T-cell (primary cell): Measurements from ENCODE around the gene NTHL1. TPM values are rescaled to one million over a fixed set of nuclear protein-coding genes. Genes with fewer than 3 reads are reported as not detected.

ENCODE experiments used
- ATAC-seq, 4 experiments: fragments of 200-7000 bp in 3 of 4; fragments of 150-1000 bp in 1 of 4; cut with Tn5 transposase; replicated peaks in 1 of 4; 1 replicate in 3 of 4; 2 replicates in 1 of 4; pipeline ENCODE4 v1.10.0; 2021; ENCODE audit warnings: moderate library complexity in 3 of 4, mild to moderate bottlenecking in 2 of 4, moderate number of reproducible peaks in 1 of 4
- CTCF ChIA-PET, 2 donors: fragments of 300-600 bp; sonication (Branson Sonifier 250); formaldehyde crosslinking; loops; one replicate each; lab custom pipeline; 2022; ENCODE audit warnings: antibody characterized with exemption in 2 of 2; lab: Charles Lee
- POLR2A ChIA-PET, 2 donors: fragments of 300-600 bp; sonication (Branson Sonifier 250); formaldehyde crosslinking; loops; one replicate each; lab custom pipeline; 2022; ENCODE audit warnings: antibody characterized with exemption in 2 of 2; lab: Charles Lee
- DNase-seq, 35 experiments: peaks; one replicate each; pipeline versions ENCODE4 v3.0.0 to v3.0.0-alpha.2; 2013 to 2023
- H3K27ac ChIP-seq: one replicate; pipeline ENCODE4 v1.5.1; 2013; ENCODE audit warnings: low read length
- H3K27me3 ChIP-seq, 2 experiments: replicated peaks in 1 of 2; 1 replicate in 1 of 2; 2 replicates in 1 of 2; pipeline versions ENCODE4 v1.6.1 to v1.7.0; 2013; ENCODE audit warnings: low read length in 1 of 2, mixed read lengths in 1 of 2; ENCODE audit not compliant: control insufficient read depth in 2 of 2, insufficient read depth in 2 of 2; ENCODE audit errors: extremely low read depth in 1 of 2
- H3K36me3 ChIP-seq, 2 donors: 1 replicate in 1 of 2; 2 replicates in 1 of 2; pipeline versions ENCODE4 v1.6.1 to v1.7.0; 2013; ENCODE audit warnings: low read length in 1 of 2; ENCODE audit not compliant: control insufficient read depth in 2 of 2, insufficient read depth in 1 of 2; ENCODE audit errors: extremely low read depth in 1 of 2
- H3K4me1 ChIP-seq, 2 experiments: 1 replicate in 1 of 2; 2 replicates in 1 of 2; pipeline versions ENCODE4 v1.6.1 to v1.7.0; 2013; ENCODE audit warnings: low read length in 2 of 2, mixed read lengths in 1 of 2; ENCODE audit not compliant: insufficient read depth in 2 of 2, control insufficient read depth in 1 of 2; ENCODE audit errors: extremely low read depth in 1 of 2
- H3K4me3 ChIP-seq, 2 donors: 1 replicate in 1 of 2; 2 replicates in 1 of 2; pipeline versions ENCODE4 v1.5.1 to v1.7.0; 2013; ENCODE audit warnings: mild to moderate bottlenecking in 2 of 2, low read length in 1 of 2, moderate library complexity in 1 of 2; ENCODE audit not compliant: control insufficient read depth in 1 of 2; ENCODE audit errors: extremely low read depth in 1 of 2
- H3K9me3 ChIP-seq: 2 replicates; pipeline ENCODE4 v1.7.0; 2013
- H3K27ac Mint-ChIP-seq, 2 donors: one replicate each; pipeline ENCODE4 v1.8.0; 2020 to 2021; ENCODE audit warnings: mild to moderate bottlenecking in 2 of 2, mixed read lengths in 2 of 2
- H3K27me3 Mint-ChIP-seq, 2 donors: one replicate each; pipeline ENCODE4 v1.8.0; 2021 to 2022; ENCODE audit warnings: mixed read lengths in 2 of 2
- H3K36me3 Mint-ChIP-seq: one replicate; pipeline ENCODE4 v1.8.0; 2021; ENCODE audit warnings: mixed read lengths
- H3K4me1 Mint-ChIP-seq, 3 donors: one replicate each; pipeline ENCODE4 v1.8.0; 2020 to 2022; ENCODE audit warnings: mixed read lengths in 3 of 3, mild to moderate bottlenecking in 1 of 3
- H3K4me3 Mint-ChIP-seq, 3 donors: one replicate each; pipeline ENCODE4 v1.8.0; 2020 to 2022; ENCODE audit warnings: mild to moderate bottlenecking in 3 of 3, mixed read lengths in 3 of 3, moderate library complexity in 3 of 3
- H3K9me3 Mint-ChIP-seq, 3 donors: one replicate each; pipeline ENCODE4 v1.8.0; 2020 to 2022; ENCODE audit warnings: mixed read lengths in 3 of 3
- WGBS: methylation state at CpG from one replicate; pipeline ENCODE4 v1.1.5; 2013; ENCODE audit warnings: missing lambda C conversion rate; ENCODE audit not compliant: insufficient coverage; 5-methylcytosine and 5-hydroxymethylcytosine counted together
- total RNA-seq, 35 experiments: library from RNA in 6 of 35; stranded (reverse) in 6 of 35; fragments of 120-200 nt in 1 of 35; gene quantifications; one replicate each; pipeline versions ENCODE4 v1.2.1 to v1.2.4 and lab custom pipeline; 2013 to 2026

The NTHL1 gene
- total RNA-seq, 5 donors from 2014 or later (not counting 1 experiment from before 2014, with no cell fraction given), result 5.8 to 24.1 (median 18.3) TPM

GRCh38 chr16:2079311-2079800 lies 31.7 kb upstream of the NTHL1 start:
- ATAC-seq, result no peak
- Mint-ChIP-seq H3K9me3 (no peaks in the 10 kb centered on the region), H3K4me1 (no peaks in the 10 kb centered on the region), H3K27ac (no peak overlapping the region), H3K27me3 (no peaks in the 10 kb centered on the region), H3K4me3 (no peak overlapping the region), H3K36me3 (peaks cover 9% of the 10 kb centered on the region)
- Histone ChIP-seq H3K4me3 (no peak overlapping the region), H3K27me3 (no peaks in the 10 kb centered on the region), H3K36me3 (peaks cover 18 to 53% of the 10 kb centered on the region in 2 donors), H3K9me3 (no peaks in the 10 kb centered on the region), H3K27ac (no peak overlapping the region), H3K4me1 (no peaks in the 10 kb centered on the region)
- no peak for DNase-seq
- 97% methylated on average over 25 of the region's 30 CpGs for WGBS
- POLR2A ChIA-PET, result no interaction called here
- CTCF ChIA-PET, result no interaction called here

- Histone ChIP-seq H3K36me3 (peaks cover 24 to 56% of the 10 kb centered on the region in 2 donors), H3K4me3 (no peak overlapping the region), H3K9me3 (no peaks in the 10 kb centered on the region), H3K27ac (no peak overlapping the region), H3K27me3 (no peaks in the 10 kb centered on the region), H3K4me1 (no peaks in the 10 kb centered on the region)
- Mint-ChIP-seq H3K4me3 (no peak overlapping the region), H3K27ac (no peak overlapping the region), H3K27me3 (no peaks in the 10 kb centered on the region), H3K36me3 (peaks cover 9% of the 10 kb centered on the region), H3K4me1 (no peaks in the 10 kb centered on the region), H3K9me3 (no peaks in the 10 kb centered on the region)
- WGBS, result 96% methylated on average over 23 of the region's 23 CpGs
- POLR2A ChIA-PET, result no interaction called here
- DNase-seq, result no peak
- ATAC-seq, result no peak
- CTCF ChIA-PET, result no interaction called here
These were observed 31.1 kb upstream of the NTHL1 start for GRCh38 chr16:2078691-2079090.

- H3K27ac Mint-ChIP-seq, result no peak overlapping the region
- Histone ChIP-seq H3K9me3 (no peaks in the 10 kb centered on the region), H3K27ac (no peak overlapping the region), H3K27me3 (no peaks in the 10 kb centered on the region), H3K36me3 (peaks cover 30 to 62% of the 10 kb centered on the region in 2 donors), H3K4me3 (no peak overlapping the region), H3K4me1 (no peaks in the 10 kb centered on the region)
- CTCF ChIA-PET, result no interaction called here
- peaks cover 12% of the 10 kb centered on the region for H3K36me3 Mint-ChIP-seq
- POLR2A ChIA-PET, result interaction anchor here in 1 of 2 donors (0.6 kb wide), 1 partner anchor 177 kb away, joined by 6 read pairs; no protein-coding TSS in a partner anchor
- no CpG with 5 or more reads among the region's 7 CpGs for WGBS
- H3K4me1 Mint-ChIP-seq, result no peaks in the 10 kb centered on the region
- H3K4me3 Mint-ChIP-seq, result no peak overlapping the region
- no peak for ATAC-seq
- no peaks in the 10 kb centered on the region for H3K27me3 Mint-ChIP-seq
- H3K9me3 Mint-ChIP-seq, result no peaks in the 10 kb centered on the region
- DNase-seq, result no peak
These were observed 30.5 kb upstream of the NTHL1 start for GRCh38 chr16:2078096-2078495.

- Mint-ChIP-seq H3K9me3 (no peaks in the 10 kb centered on the region), H3K27ac (no peak overlapping the region), H3K4me3 (no peak overlapping the region), H3K4me1 (no peaks in the 10 kb centered on the region), H3K27me3 (no peaks in the 10 kb centered on the region), H3K36me3 (peaks cover 11% of the 10 kb centered on the region)
- Histone ChIP-seq H3K27ac (no peak overlapping the region), H3K4me3 (no peak overlapping the region), H3K27me3 (no peaks in the 10 kb centered on the region), H3K9me3 (no peaks in the 10 kb centered on the region), H3K36me3 (peaks cover 31 to 63% of the 10 kb centered on the region in 2 donors), H3K4me1 (no peaks in the 10 kb centered on the region)
- CTCF ChIA-PET, result no interaction called here
- DNase-seq (no peak), ATAC-seq (no peak)
- 94% methylated on average over 17 of the region's 21 CpGs for WGBS
- POLR2A ChIA-PET, result interaction anchor here in 1 of 2 donors (0.6 kb wide), 1 partner anchor 177 kb away, joined by 6 read pairs; no protein-coding TSS in a partner anchor
These were observed 30.1 kb upstream of the NTHL1 start for GRCh38 chr16:2077696-2078095.

- DNase-seq (no peak), ATAC-seq (no peak)
- no peaks in the 10 kb centered on the region for H3K4me1 ChIP-seq
- H3K4me3 Mint-ChIP-seq, result no peak overlapping the region
- no peaks in the 10 kb centered on the region for H3K27me3 Mint-ChIP-seq
- no peak overlapping the region for H3K4me3 ChIP-seq
- H3K9me3 ChIP-seq, result no peaks in the 10 kb centered on the region
- no peak overlapping the region for H3K27ac ChIP-seq
- POLR2A ChIA-PET, result no interaction called here
- no peaks in the 10 kb centered on the region for H3K27me3 ChIP-seq
- H3K36me3 ChIP-seq, result peaks cover 25 to 64% of the 10 kb centered on the region in 2 donors
- peaks cover 14% of the 10 kb centered on the region for H3K36me3 Mint-ChIP-seq
- no peak overlapping the region for H3K27ac Mint-ChIP-seq
- H3K4me1 Mint-ChIP-seq, result no peaks in the 10 kb centered on the region
- CTCF ChIA-PET, result no interaction called here
- 96% methylated on average over 16 of the region's 17 CpGs for WGBS
- H3K9me3 Mint-ChIP-seq, result no peaks in the 10 kb centered on the region
These were observed 29.4 kb upstream of the NTHL1 start for GRCh38 chr16:2077016-2077415.

GRCh38 chr16:2076072-2076865 lies 28.6 kb upstream of the NTHL1 start:
- Histone ChIP-seq H3K36me3 (peaks cover 26 to 64% of the 10 kb centered on the region in 2 donors), H3K4me1 (no peaks in the 10 kb centered on the region), H3K9me3 (no peaks in the 10 kb centered on the region), H3K27ac (no peak overlapping the region), H3K4me3 (no peak overlapping the region), H3K27me3 (no peaks in the 10 kb centered on the region)
- no peaks in the 10 kb centered on the region for H3K4me1 Mint-ChIP-seq
- peaks cover 14% of the 10 kb centered on the region for H3K36me3 Mint-ChIP-seq
- H3K9me3 Mint-ChIP-seq, result no peaks in the 10 kb centered on the region
- no peaks in the 10 kb centered on the region for H3K27me3 Mint-ChIP-seq
- ChIA-PET POLR2A (no interaction called here), CTCF (no interaction called here)
- no peak overlapping the region for H3K4me3 Mint-ChIP-seq
- WGBS, result 94% methylated on average over 23 of the region's 28 CpGs
- no peak overlapping the region for H3K27ac Mint-ChIP-seq
- DNase-seq (no peak), ATAC-seq (no peak)
